Choroid plexus epithelial cell (primary cell): ENCODE measurements around the gene GLYAT.
A peak's percentile ranks its signal among the peaks of the same experiment; 100 is the strongest.

Experiments used
- DNase-seq: peaks from one replicate; pipeline ENCODE4 v3.0.0-alpha.2; 2010; ENCODE audit warnings: low read depth
- H3K4me3 ChIP-seq: 2 replicates; pipeline ENCODE4 v1.5.1; 2011; ENCODE audit warnings: low read depth, mild to moderate bottlenecking, control low read depth, low read length, moderate library complexity
- CTCF ChIP-seq: conservative IDR thresholded peaks from 2 replicates; pipeline ENCODE4 v1.5.1; 2011; ENCODE audit warnings: low read depth, mild to moderate bottlenecking, control low read depth, inconsistent platforms, low read length, moderate library complexity

GLYAT gene

DNA sequence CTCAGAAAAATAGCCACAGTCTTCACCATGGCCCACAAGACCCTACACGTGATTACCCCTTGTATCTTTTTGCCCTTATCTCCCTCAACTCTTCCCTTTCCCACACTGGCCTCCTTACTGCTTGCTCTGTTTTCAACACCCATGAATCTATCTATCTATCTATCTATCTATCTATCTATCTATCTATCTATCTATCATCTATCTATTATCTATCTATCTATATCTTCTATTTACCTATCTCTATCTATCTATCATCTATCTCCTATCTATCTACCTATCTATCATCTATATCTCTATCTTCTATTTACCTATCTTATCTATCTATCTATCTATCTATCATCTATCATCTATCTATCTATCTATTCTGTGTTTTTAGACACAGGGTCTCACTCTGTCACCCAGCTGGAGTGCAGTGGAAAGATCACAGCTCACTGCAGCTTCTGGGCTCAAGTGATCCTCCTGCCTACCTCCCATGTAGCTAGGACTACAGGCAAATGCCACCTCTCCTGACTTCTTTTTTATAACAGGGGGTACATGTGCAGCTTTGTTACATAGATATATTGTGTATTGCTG is 55.1 kb downstream of the GLYAT start:
- no peak for DNase-seq
- H3K4me3 ChIP-seq, result no peak overlapping the region
- TF ChIP-seq CTCF, result no peak

DNA sequence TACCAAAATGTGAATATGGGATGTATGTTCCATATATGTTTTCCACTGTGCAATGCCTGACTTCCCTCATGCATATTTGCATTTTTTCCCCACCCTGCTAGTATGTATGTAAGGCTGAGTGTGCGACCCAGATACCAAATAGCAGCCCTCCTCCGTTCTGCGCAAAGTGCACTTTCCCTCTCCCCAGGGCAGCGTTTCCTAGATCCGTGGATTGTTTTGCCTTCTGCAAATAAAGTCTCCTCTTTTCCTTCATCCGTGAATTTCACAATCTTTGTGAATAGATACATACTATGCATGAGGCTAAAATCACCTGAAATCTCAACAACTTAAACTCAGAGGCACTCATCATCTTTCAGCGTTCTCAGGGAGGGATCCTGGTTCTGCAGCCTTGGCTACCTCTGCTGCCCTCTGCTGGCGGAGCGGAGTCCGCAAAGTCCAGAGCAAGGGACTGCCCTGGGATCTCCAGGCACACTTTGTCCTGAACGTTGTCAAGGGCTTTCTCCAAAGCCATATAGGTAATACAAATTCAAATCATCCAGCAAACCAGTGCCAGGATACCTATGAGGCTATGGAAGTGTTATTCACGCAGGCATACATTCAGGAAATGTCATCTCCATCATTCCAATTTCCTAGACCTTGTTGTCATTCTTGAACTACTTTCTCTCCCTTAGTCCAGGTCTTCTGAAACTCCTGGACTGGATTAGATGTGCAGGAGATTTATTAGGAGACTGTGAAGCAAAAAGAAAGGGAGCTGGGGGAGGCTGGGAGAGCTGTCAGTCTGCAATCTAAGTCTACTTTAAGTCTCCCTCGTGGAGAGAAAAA is 56.2 kb downstream of the GLYAT start:
- DNase-seq, result peak; percentile 77
- peak; percentile 99 for TF ChIP-seq CTCF
- H3K4me3 ChIP-seq, result no peak overlapping the region

GRCh38 chr11:58674609-58675008 is 57.1 kb downstream of the GLYAT start:
- no peak overlapping the region for H3K4me3 ChIP-seq
- no peak for TF ChIP-seq CTCF
- no peak for DNase-seq

GRCh38 chr11:58671983-58672633 is 59.6 kb downstream of the GLYAT start:
- H3K4me3 ChIP-seq, result no peak overlapping the region
- no peak for DNase-seq
- no peak for TF ChIP-seq CTCF

GRCh38 chr11:58659910-58660570 is 71.7 kb downstream of the GLYAT start:
- H3K4me3 ChIP-seq, result no peak overlapping the region
- no peak for DNase-seq
- no peak for TF ChIP-seq CTCF

GRCh38 chr11:58659404-58659803 is 72.3 kb downstream of the GLYAT start:
- TF ChIP-seq CTCF, result no peak
- DNase-seq, result no peak
- no peak overlapping the region for H3K4me3 ChIP-seq
